ENCODE measurements around the gene LYSMD2.

The LYSMD2 gene

DNA sequence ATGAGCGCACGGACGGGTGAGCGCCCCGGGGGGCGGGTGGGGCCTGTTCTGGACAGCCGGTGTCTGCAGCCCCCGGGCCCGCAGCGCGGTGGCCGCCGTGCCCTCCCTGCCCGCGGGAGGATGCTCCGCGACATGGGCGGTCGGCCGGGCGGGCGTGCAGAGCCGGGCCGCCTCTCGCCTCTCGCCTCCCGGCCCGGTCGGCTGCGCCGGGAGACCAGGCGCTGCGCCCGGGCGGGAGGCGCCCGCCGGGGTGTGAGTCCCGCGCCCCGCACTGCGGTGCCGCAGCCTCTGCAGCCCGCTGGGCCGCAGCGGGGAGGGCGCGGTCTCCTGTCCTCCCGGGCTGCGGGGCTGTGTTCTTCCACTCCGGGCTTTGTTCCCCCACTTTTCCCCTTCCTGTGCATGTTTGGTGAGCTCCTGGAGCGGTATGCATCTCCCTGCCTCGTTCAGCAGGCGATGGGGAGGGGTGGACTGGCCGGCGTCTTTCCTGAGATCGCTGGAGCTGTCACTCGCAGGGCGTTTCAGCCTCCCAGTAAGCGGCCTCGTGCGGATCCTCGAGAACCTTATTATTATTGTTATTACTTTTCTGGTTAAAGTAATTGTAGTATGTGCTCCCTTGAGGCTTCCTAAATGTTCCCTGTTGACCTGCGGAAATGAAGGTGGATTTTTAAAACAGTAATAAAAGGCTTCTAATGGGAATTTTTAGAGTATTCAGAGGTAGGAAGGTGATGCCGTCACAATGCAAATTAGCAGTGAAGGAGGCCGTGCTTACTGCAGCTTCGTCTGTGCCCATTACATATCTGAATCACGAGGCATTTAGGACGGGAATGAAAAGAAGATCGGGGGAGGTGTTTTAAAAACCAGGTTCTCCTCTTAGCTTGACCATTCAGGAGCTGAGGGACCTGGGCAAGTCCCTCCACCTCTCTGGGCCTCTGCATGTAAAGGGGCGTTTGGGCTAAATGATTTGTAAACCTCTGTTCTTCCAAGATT is 14.5 kb upstream of the LYSMD2 start:
- DNase-seq (ENCODE audit: low read depth), result no peak

DNA sequence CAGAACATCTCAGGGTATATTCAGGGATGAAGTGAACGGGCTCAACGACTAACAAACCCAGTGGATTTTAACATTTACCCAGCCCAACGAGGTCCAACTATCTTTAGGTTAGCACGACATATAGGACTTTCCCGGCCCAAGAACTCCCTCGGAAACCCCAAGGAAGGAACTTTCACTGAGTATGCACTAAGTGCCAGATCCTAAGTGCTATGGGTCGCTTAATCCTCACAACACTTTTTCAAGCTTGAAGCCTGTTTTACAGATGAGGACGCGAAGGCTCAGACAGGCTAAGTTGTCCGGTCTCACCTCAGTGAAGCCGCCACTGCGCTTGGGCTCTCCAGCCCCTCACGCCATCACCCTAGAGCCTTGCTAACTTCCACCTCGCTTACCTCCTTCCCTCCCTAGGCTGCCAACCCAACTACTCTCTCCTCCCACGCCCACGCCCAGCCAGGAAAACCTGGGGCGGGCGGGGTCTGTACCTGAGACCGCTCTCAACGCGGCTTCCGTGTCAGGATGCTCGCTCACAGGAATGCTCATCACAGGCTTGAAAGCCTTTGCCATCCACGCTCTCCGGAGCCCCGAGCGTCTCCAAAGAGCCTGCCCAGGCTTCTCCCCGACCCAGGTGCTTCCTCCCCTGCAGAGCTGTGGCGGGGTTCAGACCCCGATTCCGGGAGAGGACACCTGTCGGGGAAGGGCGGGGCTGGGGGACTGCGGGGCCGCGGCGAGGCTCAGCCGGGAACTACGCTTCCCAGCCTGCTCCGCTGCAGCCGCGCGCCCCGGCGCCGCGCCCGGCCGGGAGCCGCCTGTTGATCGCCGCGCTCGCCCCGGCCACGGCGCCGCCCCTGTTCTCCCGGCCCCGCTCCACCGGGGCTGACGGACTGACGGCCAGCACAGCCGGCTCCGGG is 13.6 kb upstream of the LYSMD2 start, which contains the start of gene TMOD2:
Gene TMOD2 (plus strand): TSS at position 806 of the 905 bp plus-strand sequence. CDS start 14,845 bp downstream, outside the sequence.
- peak; percentile 33 for DNase-seq (ENCODE audit: low read depth)

DNA sequence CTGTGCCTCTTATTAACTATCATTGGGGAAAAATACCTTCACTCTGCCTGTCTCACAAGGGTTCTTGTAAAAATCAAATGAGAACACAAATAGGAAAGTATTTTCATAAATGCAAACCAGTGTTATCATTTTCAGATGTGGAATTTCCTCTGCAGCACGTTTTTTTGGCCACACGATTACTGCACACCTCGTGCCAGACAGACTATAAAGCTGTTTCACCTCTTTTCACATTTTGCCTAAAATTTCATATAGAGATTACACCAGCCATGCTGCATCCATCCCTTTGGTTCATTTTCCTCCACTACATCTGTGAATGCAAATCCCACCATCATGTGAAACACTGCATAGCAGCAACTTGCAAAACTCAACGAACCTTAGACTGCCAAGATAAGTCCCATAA is 12.7 kb upstream of the LYSMD2 start:
- DNase-seq (ENCODE audit: low read depth), result no peak

- no peak for DNase-seq (ENCODE audit: low read depth)
These were observed 11.9 kb upstream of the LYSMD2 start for GRCh38 chr15:51749307-51749706.

- no peak for DNase-seq (ENCODE audit: low read depth)
These were observed 1.7 kb upstream of the LYSMD2 start for GRCh38 chr15:51739061-51739712.

- no peak for DNase-seq (ENCODE audit: low read depth)
These were observed 1.1 kb upstream of the LYSMD2 start for GRCh38 chr15:51738553-51738952.

DNA sequence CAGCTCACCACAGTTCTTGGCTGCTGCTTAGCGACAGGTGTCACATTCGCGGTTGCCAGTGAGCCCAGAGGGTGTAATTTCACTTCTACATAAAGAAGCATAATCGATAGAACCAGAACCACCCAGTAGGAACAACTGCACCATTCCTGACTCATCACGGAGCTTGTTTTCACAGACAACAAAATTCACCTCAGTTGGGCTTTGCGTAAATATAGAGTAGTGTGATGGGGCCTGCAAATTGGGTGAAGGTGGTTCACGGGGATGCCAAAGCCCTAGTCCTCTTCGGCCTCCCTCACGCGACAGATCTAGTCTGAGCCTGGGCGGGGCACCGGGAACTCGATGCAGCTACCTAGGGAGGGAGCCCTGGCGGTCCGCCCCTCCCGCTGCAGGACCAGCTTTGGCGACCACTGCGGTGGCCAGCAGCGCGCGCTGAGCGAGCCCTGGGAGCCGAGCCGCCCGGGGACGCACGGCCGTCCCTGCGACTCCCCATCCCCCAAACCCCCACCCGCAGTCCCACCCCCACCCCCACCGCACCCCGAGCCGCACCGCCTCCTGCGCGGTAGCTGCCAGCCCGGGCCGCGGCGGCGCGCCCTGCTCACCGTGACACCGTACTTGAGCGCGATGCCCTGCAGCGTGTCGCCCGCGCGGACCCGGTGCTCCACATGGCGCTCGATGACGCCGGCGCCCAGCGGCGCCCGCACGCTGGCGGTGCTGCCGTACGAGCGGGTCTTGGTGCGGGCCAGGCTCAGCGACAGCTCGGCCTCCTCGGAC is 519 bp downstream of the LYSMD2 start:
- DNase-seq (ENCODE audit: low read depth), result peak; percentile 37

DNA sequence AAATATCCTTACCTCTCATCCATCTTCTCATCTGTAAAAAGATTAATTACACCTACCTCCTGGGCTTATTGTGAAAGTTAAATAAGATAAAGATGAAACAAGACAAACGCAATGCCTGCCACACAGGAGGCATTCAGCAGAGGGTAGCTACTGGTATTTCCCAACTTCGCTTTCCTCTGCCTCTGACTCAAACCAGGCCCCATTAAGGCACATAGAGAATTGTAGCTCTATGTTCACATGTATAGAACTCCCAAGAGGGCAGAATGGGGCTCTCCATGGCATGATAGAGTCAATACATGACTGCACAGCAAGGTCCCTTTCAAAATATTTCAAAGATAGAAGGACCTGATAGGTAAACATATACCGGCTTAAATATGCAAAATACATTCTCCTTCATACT is 1.4 kb downstream of the LYSMD2 start:
- DNase-seq (ENCODE audit: low read depth), result no peak

- DNase-seq (ENCODE audit: low read depth), result no peak
These were observed 2.0 kb downstream of the LYSMD2 start for GRCh38 chr15:51735228-51736010.

DNA sequence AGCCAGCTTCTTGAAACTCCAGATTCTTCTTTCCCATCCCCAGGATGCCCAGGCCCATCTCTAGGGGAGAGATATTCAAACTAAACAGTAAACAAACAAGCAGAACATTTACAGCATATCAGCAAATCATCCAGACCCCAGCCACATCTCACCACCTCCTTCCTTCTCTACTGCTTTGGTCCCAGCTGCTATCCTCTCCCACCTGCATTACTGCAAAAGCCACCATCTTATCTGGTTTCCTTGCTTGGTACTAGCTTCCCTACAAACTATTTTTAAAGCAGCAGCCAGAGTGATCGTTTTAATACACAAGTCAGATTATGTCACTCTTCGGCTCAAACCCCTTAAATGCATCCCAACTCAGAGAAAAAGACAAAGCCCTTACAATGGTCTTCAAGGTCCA is 4.8 kb downstream of the LYSMD2 start:
- DNase-seq (ENCODE audit: low read depth), result no peak

DNA sequence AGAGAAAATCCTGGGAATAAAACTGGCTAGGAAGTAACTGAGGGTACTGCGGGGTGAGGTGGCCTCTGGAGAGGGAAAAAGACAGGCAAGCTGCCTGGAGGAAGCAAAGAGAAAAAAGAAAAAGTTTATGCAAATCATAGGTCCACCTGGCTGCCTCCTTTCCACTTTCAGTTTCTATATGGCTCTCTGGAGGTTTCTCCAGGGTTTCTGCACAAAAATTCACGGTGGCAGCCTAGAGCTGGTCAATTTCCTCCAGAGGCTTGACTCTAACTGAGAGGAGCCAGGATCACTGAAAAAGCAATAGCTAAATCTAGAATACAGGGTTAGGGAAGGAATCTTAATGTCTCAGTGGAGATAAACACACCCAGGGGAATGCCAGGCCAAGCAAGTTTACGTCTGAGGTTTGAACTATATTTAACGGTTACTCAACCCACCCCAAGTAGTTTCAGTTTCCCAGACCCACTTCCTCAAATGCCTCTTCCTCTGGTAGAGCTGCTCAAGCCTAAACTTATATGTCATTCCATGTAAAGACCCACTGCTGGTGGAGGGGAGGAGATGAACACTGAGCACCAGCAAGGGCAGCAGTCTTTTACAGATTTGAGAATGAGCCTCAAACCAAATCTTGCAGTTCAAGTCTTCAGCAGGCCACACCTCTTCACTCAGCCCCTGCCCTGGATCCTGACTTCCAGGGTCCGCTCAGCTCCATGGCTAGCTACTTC is 5.7 kb downstream of the LYSMD2 start:
- DNase-seq (ENCODE audit: low read depth), result no peak

- DNase-seq (ENCODE audit: low read depth), result no peak
These were observed 10.1 kb downstream of the LYSMD2 start for GRCh38 chr15:51727141-51727897.

GRCh38 chr15:51726302-51727073 is 11.0 kb downstream of the LYSMD2 start:
- DNase-seq (ENCODE audit: low read depth), result no peak

- no peak for DNase-seq (ENCODE audit: low read depth)
These were observed 12.8 kb downstream of the LYSMD2 start for GRCh38 chr15:51724673-51725072.

GRCh38 chr15:51724199-51724598 is 13.3 kb downstream of the LYSMD2 start:
- no peak for DNase-seq (ENCODE audit: low read depth)

DNA sequence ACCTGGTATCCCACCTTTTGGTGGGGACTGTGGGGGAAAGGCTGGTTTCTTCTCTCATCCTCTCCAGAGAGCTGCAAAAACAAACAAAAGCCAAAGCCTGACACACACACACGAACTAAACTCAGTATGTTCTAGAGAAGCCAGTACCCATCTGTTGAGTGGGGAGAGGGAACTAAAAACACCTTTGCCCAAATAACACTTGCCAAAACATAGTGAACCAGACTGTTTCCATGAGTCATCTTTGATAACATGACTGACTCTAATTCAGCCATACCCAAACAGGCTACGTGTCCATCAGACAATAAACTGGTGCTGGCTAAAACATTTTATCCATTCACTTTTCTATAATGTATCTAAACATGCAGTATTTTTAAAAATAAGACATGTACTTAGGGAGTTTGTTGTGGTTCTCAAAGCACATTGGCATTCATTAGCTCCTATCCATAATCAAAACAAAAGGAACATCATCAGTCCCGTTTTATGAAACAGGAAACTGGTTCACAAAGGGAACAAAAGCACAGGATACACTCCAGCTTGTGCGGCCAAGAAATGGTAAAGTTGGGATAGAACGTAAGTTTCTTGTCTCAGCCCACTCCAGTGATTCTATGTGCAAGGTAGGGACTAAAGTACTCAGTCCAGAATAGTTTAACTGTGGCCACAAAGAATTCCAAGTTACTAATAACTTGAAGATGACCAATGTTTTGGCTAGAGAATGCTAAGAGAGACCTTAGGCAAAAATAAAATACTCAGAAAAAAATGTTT is 16.1 kb downstream of the LYSMD2 start:
- no peak for DNase-seq (ENCODE audit: low read depth)

- DNase-seq (ENCODE audit: low read depth), result no peak
These were observed 17.1 kb downstream of the LYSMD2 start for GRCh38 chr15:51720201-51720995.
